MCF 10A (cell line): ENCODE data around the gene YARS1. TPM values are rescaled to one million over a fixed set of nuclear protein-coding genes. Genes with fewer than 3 reads are reported as not detected.
"Not testable (repeated sequence)": the region's sequence is repeated elsewhere in the genome, so short reads cannot be mapped to it uniquely, and the experiment has no call there.

Experiments used
- BruUV-seq: library from RNA; stranded (reverse); fragments of 400-500 nt; replicated peaks from 2 replicates; lab custom pipeline; 2021; lab: Mats Ljungman, UMichigan
- CTCF ChIA-PET: fragments of 300-600 bp; sonication (Branson Sonifier 250); formaldehyde crosslinking; extraction: SDS; loops from one replicate; lab custom pipeline; 2021; ENCODE audit warnings: antibody characterized with exemption, inconsistent platforms; lab: Yijun Ruan, JAX
- POLR2A ChIA-PET: fragments of 300-600, 350-650 bp; sonication (Branson Sonifier 250); formaldehyde crosslinking; extraction: SDS; loops from one replicate; lab custom pipeline; 2020; ENCODE audit warnings: antibody characterized with exemption, inconsistent platforms; lab: Yijun Ruan, JAX
- DNase-seq: peaks from one replicate; pipeline ENCODE4 v3.0.0-alpha.2; 2018; ENCODE audit not compliant: unreplicated experiment
- H3K27ac Mint-ChIP-seq: one replicate; pipeline ENCODE4 v1.8.0; 2022; ENCODE audit warnings: mild to moderate bottlenecking, low read depth, mixed read lengths; ENCODE audit not compliant: unreplicated experiment
- H3K27me3 Mint-ChIP-seq: one replicate; pipeline ENCODE4 v1.8.0; 2022; ENCODE audit warnings: mixed read lengths; ENCODE audit not compliant: insufficient read depth, unreplicated experiment
- H3K36me3 Mint-ChIP-seq: one replicate; pipeline ENCODE4 v1.8.0; 2022; ENCODE audit warnings: mild to moderate bottlenecking, moderate library complexity, mixed read lengths; ENCODE audit not compliant: insufficient read depth, unreplicated experiment
- H3K4me1 Mint-ChIP-seq: one replicate; pipeline ENCODE4 v1.8.0; 2022; ENCODE audit warnings: mixed read lengths; ENCODE audit not compliant: insufficient read depth, unreplicated experiment
- H3K4me3 Mint-ChIP-seq: one replicate; pipeline ENCODE4 v1.8.0; 2022; ENCODE audit warnings: mild to moderate bottlenecking, moderate library complexity, mixed read lengths; ENCODE audit not compliant: unreplicated experiment
- H3K9me3 Mint-ChIP-seq: one replicate; pipeline ENCODE4 v1.8.0; 2022; ENCODE audit warnings: mixed read lengths; ENCODE audit not compliant: unreplicated experiment
- CTCF ChIP-seq: fragments of 200-600 bp; IDR thresholded peaks from one replicate; pipeline ENCODE4 v1.8.0; 2022; ENCODE audit warnings: antibody characterized with exemption, mild to moderate bottlenecking; ENCODE audit not compliant: unreplicated experiment
- intact Hi-C: fragments of 100-400 bp; cut with micrococcal nuclease; formaldehyde crosslinking; loops from 2 replicates; pipeline ENCODE4 v1.14.1; 2022
- total RNA-seq: library from RNA; stranded (reverse); gene quantifications from 2 replicates; pipeline ENCODE4 v1.2.3, GENCODE V29; 2022

YARS1 gene
- total RNA-seq, 1 experiment from 2014 or later: 372 TPM

GRCh38 chr1:32810358-32810757 is 6.8 kb downstream of the YARS1 start:
- intact Hi-C loops: no loop called here
- no peaks in the 10 kb centered on the region for H3K9me3 Mint-ChIP-seq
- H3K27me3 Mint-ChIP-seq: no peaks in the 10 kb centered on the region
- no peak overlapping the region for H3K27ac Mint-ChIP-seq
- no peak for DNase-seq
- peaks cover 78% of the 10 kb centered on the region for H3K36me3 Mint-ChIP-seq
- H3K4me1 Mint-ChIP-seq: peaks cover 26% of the 10 kb centered on the region
- no TSS peak for BruUV-seq
- no peak overlapping the region for H3K4me3 Mint-ChIP-seq
- ChIA-PET CTCF (no interaction called here), POLR2A (no interaction called here)
- no peak for TF ChIP-seq CTCF

DNA sequence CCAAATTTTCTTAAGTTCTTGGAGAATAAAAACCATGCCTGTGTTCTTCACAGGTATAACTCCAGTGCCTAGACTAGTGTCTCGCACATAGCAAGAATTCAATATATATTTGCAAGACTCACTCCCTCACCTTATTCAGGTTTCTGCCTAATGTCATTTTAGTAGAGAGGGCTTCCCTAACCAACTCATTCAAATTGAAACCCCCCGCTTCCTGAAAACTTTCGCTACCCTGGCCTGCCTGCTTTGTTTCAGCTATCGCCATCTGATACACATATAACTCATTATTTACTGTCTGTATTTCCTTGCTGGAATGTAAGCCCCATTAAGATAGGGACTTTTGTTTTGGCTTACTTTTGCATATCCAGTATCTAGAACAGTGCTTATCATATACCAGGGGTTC is 8.6 kb downstream of the YARS1 start:
- peaks cover 16% of the 10 kb centered on the region for H3K4me1 Mint-ChIP-seq
- intact Hi-C loops: no loop called here
- H3K9me3 Mint-ChIP-seq: no peaks in the 10 kb centered on the region
- H3K27ac Mint-ChIP-seq: no peak overlapping the region
- H3K4me3 Mint-ChIP-seq: no peak overlapping the region
- peaks cover 82% of the 10 kb centered on the region for H3K36me3 Mint-ChIP-seq
- BruUV-seq: no TSS peak
- TF ChIP-seq CTCF: no peak
- DNase-seq: no peak
- POLR2A ChIA-PET: no interaction called here
- H3K27me3 Mint-ChIP-seq: no peaks in the 10 kb centered on the region
- CTCF ChIA-PET: no interaction called here

DNA sequence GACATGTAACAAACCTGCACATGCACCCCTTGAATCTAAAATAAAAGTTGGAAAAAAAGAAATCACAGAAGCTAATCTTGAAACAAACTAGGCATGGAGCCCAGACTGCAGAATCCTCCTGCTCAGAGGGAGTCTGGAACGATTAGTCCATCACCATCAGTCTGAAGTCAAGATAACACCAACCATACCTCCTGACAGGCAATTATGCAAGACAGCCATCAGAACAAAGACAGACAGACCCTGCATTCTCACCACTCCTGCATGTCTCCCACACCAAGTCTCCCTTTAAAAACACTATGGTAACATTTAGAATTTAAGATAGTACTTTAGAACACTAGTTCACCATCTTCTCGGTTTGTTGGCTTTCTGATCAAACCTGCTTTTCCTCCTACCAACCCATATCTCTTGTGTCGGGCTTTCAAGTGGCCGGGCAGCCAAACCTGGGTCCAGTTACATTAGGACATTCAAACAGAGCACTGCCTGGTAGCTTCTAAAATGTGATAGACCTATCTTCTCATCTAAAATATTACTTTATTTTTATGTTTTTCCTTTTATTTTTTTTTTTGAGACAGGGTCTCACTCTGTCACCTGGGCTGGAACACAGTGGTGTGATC is 10.1 kb downstream of the YARS1 start:
- CTCF ChIA-PET: no interaction called here
- peak overlapping the region; percentile 57 for H3K27ac Mint-ChIP-seq
- TF ChIP-seq CTCF: no peak
- intact Hi-C loops: no loop called here
- H3K9me3 Mint-ChIP-seq: no peaks in the 10 kb centered on the region
- H3K36me3 Mint-ChIP-seq: peaks cover 84% of the 10 kb centered on the region
- POLR2A ChIA-PET: interaction anchor here (0.9 to 1.0 kb wide), 2 partner anchors 9 to 10 kb away, joined by 3 read pairs; no protein-coding TSS in a partner anchor
- BruUV-seq: no TSS peak
- DNase-seq: no peak
- no peaks in the 10 kb centered on the region for H3K27me3 Mint-ChIP-seq
- peaks cover 8% of the 10 kb centered on the region for H3K4me1 Mint-ChIP-seq
- H3K4me3 Mint-ChIP-seq: no peak overlapping the region

GRCh38 chr1:32806290-32806689 is 10.9 kb downstream of the YARS1 start:
- Mint-ChIP-seq H3K4me1 (peaks cover 11% of the 10 kb centered on the region), H3K36me3 (peaks cover 84% of the 10 kb centered on the region), H3K27ac (no peak overlapping the region), H3K9me3 (no peaks in the 10 kb centered on the region), H3K27me3 (no peaks in the 10 kb centered on the region), H3K4me3 (no peak overlapping the region)
- POLR2A ChIA-PET: interaction anchor here (1.3 kb wide), 1 partner anchor 11 kb away, joined by 6 read pairs; the partner anchor contains the start of genes S100PBP and YARS1
- intact Hi-C loops: no loop called here
- no peak for DNase-seq
- no TSS peak for BruUV-seq
- TF ChIP-seq CTCF: no peak
- CTCF ChIA-PET: no interaction called here

DNA sequence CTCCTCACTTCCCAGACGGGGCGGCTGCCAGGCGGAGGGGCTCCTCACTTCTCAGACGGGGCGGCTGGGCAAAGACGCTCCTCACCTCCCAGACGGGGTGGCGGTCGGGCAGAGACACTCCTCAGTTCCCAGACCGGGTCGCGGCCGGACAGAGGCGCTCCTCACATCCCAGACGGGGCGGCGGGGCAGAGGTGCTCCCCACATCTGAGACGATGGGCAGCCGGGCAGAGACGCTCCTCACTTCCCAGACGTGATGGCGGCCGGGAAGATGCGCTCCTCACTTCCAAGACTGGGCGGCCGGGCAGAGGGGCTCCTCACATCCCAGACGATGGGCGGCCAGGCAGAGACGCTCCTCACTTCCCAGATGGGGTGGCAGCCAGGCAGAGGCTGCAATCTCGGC is 12.7 kb downstream of the YARS1 start:
- Mint-ChIP-seq H3K36me3 (peaks cover 79% of the 10 kb centered on the region), H3K4me1 (peaks cover 12% of the 10 kb centered on the region)
- H3K9me3 Mint-ChIP-seq, H3K27me3 Mint-ChIP-seq, H3K27ac Mint-ChIP-seq, BruUV-seq, DNase-seq, POLR2A ChIA-PET, intact Hi-C loops, H3K4me3 Mint-ChIP-seq, CTCF ChIA-PET: not testable (repeated sequence)
